Measurements from ENCODE around the gene SLC9A7.

SLC9A7 gene

DNA sequence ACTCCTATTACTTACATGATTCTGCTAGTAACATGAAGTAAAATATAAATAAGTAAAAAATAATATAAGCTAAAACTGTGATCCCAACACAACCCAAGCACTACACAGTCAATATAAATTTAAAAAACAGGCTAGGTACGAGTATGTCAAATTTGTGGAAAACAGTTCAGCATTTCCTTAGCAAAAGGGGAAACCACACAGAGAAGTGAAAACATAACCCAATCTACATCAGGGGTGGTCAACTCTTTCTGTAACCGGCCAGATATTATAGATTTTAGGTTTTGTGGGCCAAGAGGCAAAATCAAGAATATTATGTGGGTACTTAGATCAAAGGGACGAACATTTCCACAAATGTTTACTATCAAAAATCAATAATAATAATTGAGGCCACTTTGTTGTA, 115.3 kb downstream of the SLC9A7 start:
- no peak for DNase-seq

DNA sequence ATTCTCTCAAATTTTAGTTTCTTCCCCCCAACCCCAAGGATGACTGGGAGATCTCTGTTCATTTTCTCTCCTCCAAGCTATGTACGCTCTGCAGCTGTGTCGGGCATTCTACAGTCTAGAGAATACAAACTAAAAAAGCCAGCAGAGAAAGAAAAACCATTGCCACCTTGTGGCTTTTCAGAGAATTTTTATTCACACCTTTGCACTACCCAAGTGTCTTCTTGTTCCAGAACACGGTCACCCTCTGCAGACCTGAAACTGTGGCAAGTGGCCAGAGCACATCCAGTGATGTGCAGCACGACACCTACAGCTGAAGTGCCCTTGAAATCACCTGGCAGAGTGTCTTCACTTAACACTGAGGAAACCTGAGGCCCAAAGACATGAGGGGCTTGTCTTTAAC, 116.8 kb downstream of the SLC9A7 start:
- DNase-seq, result peak; percentile 41

GRCh38 chrX:46637938-46638337, 121.0 kb downstream of the SLC9A7 start:
- DNase-seq, result no peak

GRCh38 chrX:46636223-46636622, 122.7 kb downstream of the SLC9A7 start:
- no peak for DNase-seq

DNA sequence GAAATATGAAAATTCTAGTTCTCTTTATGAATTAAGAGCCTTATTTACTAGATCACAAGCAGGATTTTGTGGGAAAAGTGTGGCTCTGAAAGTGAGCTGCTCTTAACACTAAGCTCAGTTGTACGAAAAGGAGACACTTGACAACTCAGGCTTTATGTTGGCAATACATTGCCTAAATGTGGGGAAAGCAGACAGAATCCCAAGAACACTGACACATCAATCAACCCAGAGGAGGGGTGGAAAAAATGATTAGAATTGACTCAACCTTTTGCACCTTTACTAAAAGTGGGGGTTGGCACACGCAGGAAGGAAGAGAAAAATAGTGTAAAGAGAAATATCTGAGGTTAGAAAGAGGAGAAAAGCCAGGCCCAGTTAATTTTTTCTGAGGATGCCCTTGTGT, 123.7 kb downstream of the SLC9A7 start:
- DNase-seq, result no peak

DNA sequence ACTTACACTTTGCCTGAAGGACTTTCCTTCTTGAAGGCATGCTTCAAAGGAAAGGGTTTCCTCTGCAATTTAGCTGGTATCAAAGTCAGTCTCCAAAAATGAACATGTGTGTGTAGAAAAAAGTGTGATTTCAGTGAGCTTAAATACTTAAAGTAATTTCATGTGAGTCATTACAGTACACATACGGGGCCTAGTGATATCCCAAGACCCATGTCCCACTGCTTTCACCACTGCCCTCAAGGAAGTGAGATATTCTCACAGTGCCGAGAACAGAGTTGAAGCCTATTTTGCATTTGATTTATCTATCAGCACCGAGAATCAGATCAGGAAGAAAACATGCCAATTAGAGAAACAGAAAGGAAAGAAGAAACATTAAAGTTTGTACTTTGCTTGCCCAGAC, 124.3 kb downstream of the SLC9A7 start:
- DNase-seq, result no peak

DNA sequence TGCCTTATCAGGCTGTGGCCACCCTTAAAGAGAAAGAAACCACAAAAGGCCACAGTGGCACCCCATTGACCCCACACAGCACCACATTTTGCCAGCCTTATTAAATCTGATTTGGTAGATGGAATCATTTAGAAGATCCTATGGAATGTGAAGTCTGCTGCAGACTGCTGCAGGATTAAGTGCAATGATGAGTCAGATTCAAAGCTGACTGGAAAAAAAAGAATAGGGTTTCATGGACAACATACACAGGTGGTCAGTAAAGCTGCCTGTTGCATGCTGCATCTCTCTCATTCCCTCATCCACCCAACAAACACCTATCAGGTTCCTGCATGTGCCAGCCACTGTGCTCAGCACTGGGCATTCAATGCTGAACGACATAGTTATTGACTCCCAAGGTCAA, 128.8 kb downstream of the SLC9A7 start:
- no peak for DNase-seq

DNA sequence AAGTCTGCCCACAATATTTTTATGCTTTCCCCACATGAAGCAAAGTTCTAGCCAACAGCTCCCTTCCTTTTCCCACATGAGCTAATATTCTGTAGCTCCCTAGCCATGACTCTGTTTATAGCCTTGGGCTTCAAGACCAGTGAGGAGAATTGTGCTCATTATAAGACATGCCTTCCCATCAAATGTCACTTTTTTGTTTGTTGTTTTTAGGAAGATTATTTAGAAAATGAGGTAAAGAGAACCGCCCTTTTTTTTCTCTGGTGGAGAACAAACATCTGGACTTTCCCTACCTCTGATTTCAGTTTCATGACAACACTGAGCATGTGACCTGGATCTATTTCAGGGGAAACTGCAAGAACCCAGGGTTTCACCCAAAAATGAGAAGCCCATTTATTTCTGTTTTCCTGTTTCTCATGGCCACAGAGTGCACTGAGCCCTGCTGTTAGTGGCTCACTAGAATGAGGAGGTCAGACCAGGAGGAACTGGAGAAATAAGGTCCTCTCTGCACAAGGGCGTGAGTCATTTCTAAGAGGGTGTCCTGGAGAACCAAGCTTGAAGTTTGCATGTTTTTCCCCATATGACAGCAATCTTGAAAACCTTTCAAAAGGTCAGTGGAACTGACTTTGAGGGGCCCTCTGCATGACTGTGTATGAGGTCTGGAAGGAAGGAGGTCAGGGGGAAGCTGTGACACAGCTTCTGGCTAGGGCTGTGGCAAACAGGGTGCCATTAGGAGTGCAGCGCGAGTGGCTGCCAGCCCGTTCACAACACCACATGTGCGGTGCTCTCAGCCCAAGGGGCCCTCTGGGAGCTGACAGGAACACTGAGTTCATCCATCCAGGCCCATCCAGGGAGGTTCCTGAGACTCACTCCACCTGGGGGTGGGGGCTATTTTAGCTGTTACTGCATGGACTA, 130.2 kb downstream of the SLC9A7 start:
- no peak for DNase-seq

GRCh38 chrX:46627711-46628419, 131.1 kb downstream of the SLC9A7 start:
- no peak for DNase-seq

GRCh38 chrX:46627062-46627461, 131.9 kb downstream of the SLC9A7 start:
- DNase-seq, result no peak

GRCh38 chrX:46626566-46626965, 132.4 kb downstream of the SLC9A7 start:
- DNase-seq, result no peak

GRCh38 chrX:46624090-46624786, 134.7 kb downstream of the SLC9A7 start:
- DNase-seq, result no peak

GRCh38 chrX:46621572-46621971, 137.3 kb downstream of the SLC9A7 start:
- no peak for DNase-seq

- DNase-seq, result no peak
These were observed 138.4 kb downstream of the SLC9A7 start for GRCh38 chrX:46620505-46620904.

DNA sequence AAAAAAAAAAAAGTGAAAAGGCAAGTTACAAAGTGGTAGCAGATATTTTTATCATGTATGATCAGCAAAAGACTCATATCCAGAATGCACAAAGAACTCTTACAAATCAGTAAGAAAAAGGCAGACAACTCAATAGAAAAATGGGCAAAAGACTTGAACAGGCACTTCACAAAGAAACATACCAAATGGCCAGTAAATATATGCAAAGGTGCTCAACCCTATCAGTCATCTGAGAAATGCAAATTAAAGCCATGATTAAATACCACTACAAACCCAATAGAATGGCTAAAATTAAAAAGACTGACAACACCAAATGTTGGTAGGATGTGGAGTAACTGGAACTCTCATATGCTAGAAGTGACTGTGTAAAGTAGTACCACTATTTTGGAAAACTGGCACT, 140.0 kb downstream of the SLC9A7 start:
- no peak for DNase-seq

GRCh38 chrX:46617906-46618305, 141.0 kb downstream of the SLC9A7 start:
- DNase-seq, result no peak

- no peak for DNase-seq
These were observed 147.1 kb downstream of the SLC9A7 start for GRCh38 chrX:46611658-46612362.

DNA sequence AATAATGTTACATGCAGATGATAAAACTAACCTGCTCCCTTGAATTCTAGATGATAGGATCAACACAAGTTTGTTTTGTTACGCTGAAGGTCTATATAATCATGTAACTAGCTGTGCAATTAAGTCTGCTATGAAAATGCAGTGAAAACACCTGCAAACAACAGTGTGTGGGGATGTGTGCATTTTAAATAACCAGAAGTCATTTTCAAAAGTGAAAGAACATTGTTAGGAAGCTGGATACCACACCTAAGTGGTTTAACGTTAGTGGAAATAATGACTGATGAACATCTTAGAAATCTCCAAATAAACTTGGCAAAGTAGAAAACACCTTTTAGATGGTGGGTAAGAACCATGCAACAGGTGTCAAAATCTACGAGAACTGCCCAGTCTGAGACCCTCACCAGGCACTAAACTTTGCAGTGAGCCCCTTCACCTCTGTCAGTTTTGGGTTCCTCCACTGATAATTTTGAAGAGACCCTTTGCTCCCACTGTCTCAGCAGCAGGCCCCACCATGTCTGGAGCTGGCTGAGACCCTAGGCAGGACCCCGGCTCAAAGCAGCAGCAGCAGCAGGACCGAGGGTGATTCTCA, 148.8 kb downstream of the SLC9A7 start:
- no peak for DNase-seq

- no peak for DNase-seq
These were observed 151.0 kb downstream of the SLC9A7 start for GRCh38 chrX:46607916-46608315.

GRCh38 chrX:46602468-46603102, 156.3 kb downstream of the SLC9A7 start:
- no peak for DNase-seq

DNA sequence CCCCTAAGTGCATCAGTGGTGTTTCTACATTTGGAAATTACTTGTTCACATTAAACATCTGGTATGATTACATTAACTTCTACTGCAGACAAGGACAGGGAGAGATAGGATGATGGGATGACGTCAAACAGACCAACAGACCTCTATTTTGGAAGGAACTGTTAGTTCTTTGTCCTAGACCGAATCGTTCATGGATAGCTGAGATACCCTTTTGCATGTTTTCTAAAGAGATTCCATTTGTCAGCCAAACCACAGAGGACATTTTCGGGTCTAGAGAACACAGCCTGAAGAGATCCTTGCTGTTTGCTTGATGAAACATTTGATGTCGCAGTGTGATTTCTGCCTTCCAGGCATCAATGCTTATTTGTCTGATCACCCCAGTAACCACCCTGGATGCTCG, 157.6 kb downstream of the SLC9A7 start:
- no peak for DNase-seq

- DNase-seq, result no peak
These were observed 159.8 kb downstream of the SLC9A7 start for GRCh38 chrX:46599051-46599560.

All from NCI-H1105 (cell line).